ENCODE measurements around the gene HSPB7.
"Not testable (repeated sequence)": the region's sequence is repeated elsewhere in the genome, so short reads cannot be mapped to it uniquely, and the experiment has no call there.

Gene HSPB7

GRCh38 chr1:16063226-16063829 is 45.5 kb upstream of the HSPB7 start:
- no peaks in the 10 kb centered on the region for H3K36me3 ChIP-seq (ENCODE audit: insufficient read depth, low read length)
- H3F3A ChIP-seq (ENCODE audit: insufficient read depth, low read length), result no peaks in the 10 kb centered on the region
- TF ChIP-seq CTCF (IDR thresholded peaks at IDR 0.05; ENCODE audit: low read length) (no peak), EZH2 (IDR thresholded peaks at IDR 0.05; ENCODE audit: borderline replicate concordance, low read length) (no peak)
- H3K27ac ChIP-seq (ENCODE audit: low read depth, low read length, poor library complexity, severe bottlenecking), result no peak overlapping the region
- H3K4me3 ChIP-seq (ENCODE audit: low read depth, low read length, poor library complexity, severe bottlenecking), result no peak overlapping the region
- 0 out of 2 replicates have a peak, but pooled peaks cover 2% of the 10 kb centered on the region for H3K27me3 ChIP-seq (ENCODE audit: insufficient read depth, low read length)
- H4K20me1 ChIP-seq (ENCODE audit: insufficient read depth, low read length), result no peaks in the 10 kb centered on the region
- H3K9me2 ChIP-seq (ENCODE audit: low read depth, low read length), result no peaks in the 10 kb centered on the region
- no peaks in the 10 kb centered on the region for H3K4me1 ChIP-seq (ENCODE audit: insufficient read depth, low read length, severe bottlenecking)
- H3K9me3 ChIP-seq (ENCODE audit: low read length), result no peaks in the 10 kb centered on the region
- no peak overlapping the region for H2AFZ ChIP-seq (ENCODE audit: low read length)
- H3K4me2 ChIP-seq (ENCODE audit: low read length), result no peak overlapping the region
- H3K79me2 ChIP-seq (ENCODE audit: insufficient read depth, low read length), result no peaks in the 10 kb centered on the region
- no peak overlapping the region for H3K9ac ChIP-seq (ENCODE audit: low read length)

- H4K20me1 ChIP-seq (ENCODE audit: insufficient read depth, low read length); H3K36me3 ChIP-seq (ENCODE audit: insufficient read depth, low read length); H3K4me1 ChIP-seq (ENCODE audit: insufficient read depth, low read length, severe bottlenecking); H3K9me2 ChIP-seq (ENCODE audit: low read depth, low read length); H3F3A ChIP-seq (ENCODE audit: insufficient read depth, low read length); H3K9ac ChIP-seq (ENCODE audit: low read length); H3K4me2 ChIP-seq (ENCODE audit: low read length); H3K79me2 ChIP-seq (ENCODE audit: insufficient read depth, low read length); H3K27me3 ChIP-seq (ENCODE audit: insufficient read depth, low read length); H3K27ac ChIP-seq (ENCODE audit: low read depth, low read length, poor library complexity, severe bottlenecking); H3K4me3 ChIP-seq (ENCODE audit: low read depth, low read length, poor library complexity, severe bottlenecking); H3K9me3 ChIP-seq (ENCODE audit: low read length); H2AFZ ChIP-seq (ENCODE audit: low read length): not testable (repeated sequence)
Measured at GRCh38 chr1:16062687-16063075, 44.8 kb upstream of the HSPB7 start.

GRCh38 chr1:16061989-16062686 is 44.3 kb upstream of the HSPB7 start:
- H3K9me2 ChIP-seq (ENCODE audit: low read depth, low read length); H3K79me2 ChIP-seq (ENCODE audit: insufficient read depth, low read length); H3F3A ChIP-seq (ENCODE audit: insufficient read depth, low read length); H3K27ac ChIP-seq (ENCODE audit: low read depth, low read length, poor library complexity, severe bottlenecking); H3K4me1 ChIP-seq (ENCODE audit: insufficient read depth, low read length, severe bottlenecking); H3K9ac ChIP-seq (ENCODE audit: low read length); H3K36me3 ChIP-seq (ENCODE audit: insufficient read depth, low read length); H3K4me2 ChIP-seq (ENCODE audit: low read length); H3K9me3 ChIP-seq (ENCODE audit: low read length); H3K27me3 ChIP-seq (ENCODE audit: insufficient read depth, low read length); H4K20me1 ChIP-seq (ENCODE audit: insufficient read depth, low read length); H3K4me3 ChIP-seq (ENCODE audit: low read depth, low read length, poor library complexity, severe bottlenecking); H2AFZ ChIP-seq (ENCODE audit: low read length): not testable (repeated sequence)

GRCh38 chr1:16061266-16061665 is 43.4 kb upstream of the HSPB7 start:
- no peaks in the 10 kb centered on the region for H3K27me3 ChIP-seq (ENCODE audit: insufficient read depth, low read length)
- no peaks in the 10 kb centered on the region for H3K9me2 ChIP-seq (ENCODE audit: low read depth, low read length)
- no peaks in the 10 kb centered on the region for H3K9me3 ChIP-seq (ENCODE audit: low read length)
- no peaks in the 10 kb centered on the region for H3K79me2 ChIP-seq (ENCODE audit: insufficient read depth, low read length)
- no peaks in the 10 kb centered on the region for H3F3A ChIP-seq (ENCODE audit: insufficient read depth, low read length)
- H3K36me3 ChIP-seq (ENCODE audit: insufficient read depth, low read length), result no peaks in the 10 kb centered on the region
- H3K4me2 ChIP-seq (ENCODE audit: low read length), result no peak overlapping the region
- TF ChIP-seq EZH2 (IDR thresholded peaks at IDR 0.05; ENCODE audit: borderline replicate concordance, low read length) (no peak), CTCF (IDR thresholded peaks at IDR 0.05; ENCODE audit: low read length) (no peak)
- H3K4me3 ChIP-seq (ENCODE audit: low read depth, low read length, poor library complexity, severe bottlenecking), result no peak overlapping the region
- no peaks in the 10 kb centered on the region for H3K4me1 ChIP-seq (ENCODE audit: insufficient read depth, low read length, severe bottlenecking)
- no peak overlapping the region for H3K27ac ChIP-seq (ENCODE audit: low read depth, low read length, poor library complexity, severe bottlenecking)
- H2AFZ ChIP-seq (ENCODE audit: low read length), result no peak overlapping the region
- no peak overlapping the region for H3K9ac ChIP-seq (ENCODE audit: low read length)
- no peaks in the 10 kb centered on the region for H4K20me1 ChIP-seq (ENCODE audit: insufficient read depth, low read length)

GRCh38 chr1:16058394-16059120 is 40.7 kb upstream of the HSPB7 start:
- H3K9me2 ChIP-seq (ENCODE audit: low read depth, low read length); H3K4me1 ChIP-seq (ENCODE audit: insufficient read depth, low read length, severe bottlenecking); H2AFZ ChIP-seq (ENCODE audit: low read length); H3K9ac ChIP-seq (ENCODE audit: low read length); H4K20me1 ChIP-seq (ENCODE audit: insufficient read depth, low read length); H3K36me3 ChIP-seq (ENCODE audit: insufficient read depth, low read length); H3K79me2 ChIP-seq (ENCODE audit: insufficient read depth, low read length); H3K4me2 ChIP-seq (ENCODE audit: low read length); H3K4me3 ChIP-seq (ENCODE audit: low read depth, low read length, poor library complexity, severe bottlenecking); H3K27ac ChIP-seq (ENCODE audit: low read depth, low read length, poor library complexity, severe bottlenecking); H3K27me3 ChIP-seq (ENCODE audit: insufficient read depth, low read length); H3K9me3 ChIP-seq (ENCODE audit: low read length); H3F3A ChIP-seq (ENCODE audit: insufficient read depth, low read length): not testable (repeated sequence)

All from OCI-LY1 (cell line).